ENCODE measurements around the gene RIBC1.
"Not testable (repeated sequence)": the region's sequence is repeated elsewhere in the genome, so short reads cannot be mapped to it uniquely, and the experiment has no call there.

Gene RIBC1

DNA sequence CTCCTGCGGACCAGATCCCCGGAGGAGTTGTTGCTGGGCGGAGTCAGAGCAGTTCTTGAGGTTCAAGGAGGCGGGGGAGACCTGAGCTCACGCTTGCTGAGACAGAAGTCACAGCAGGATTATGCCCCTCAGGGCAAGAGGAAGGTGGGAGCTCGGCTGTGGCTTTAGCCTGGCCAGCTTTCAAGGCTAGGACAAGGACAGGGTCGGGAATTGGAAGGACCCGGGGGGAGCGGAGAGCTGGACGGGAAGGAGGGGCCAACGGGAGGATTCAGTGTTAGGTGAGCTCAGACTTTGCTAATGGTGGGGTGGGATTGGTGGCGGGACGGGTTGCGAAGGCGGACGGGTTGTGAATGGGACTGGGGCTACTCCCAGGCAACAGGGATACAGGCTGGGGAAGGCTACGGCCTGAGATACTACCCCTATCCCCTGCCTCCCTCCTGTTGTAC lies at the start of gene RIBC1:
RIBC1 (plus strand) TSS at position 13 of the 446 bp plus-strand sequence. CDS start 3,404 bp downstream, outside the sequence.
- DNase-seq (ENCODE audit: low read depth in 2 of 2) = no peak

DNA sequence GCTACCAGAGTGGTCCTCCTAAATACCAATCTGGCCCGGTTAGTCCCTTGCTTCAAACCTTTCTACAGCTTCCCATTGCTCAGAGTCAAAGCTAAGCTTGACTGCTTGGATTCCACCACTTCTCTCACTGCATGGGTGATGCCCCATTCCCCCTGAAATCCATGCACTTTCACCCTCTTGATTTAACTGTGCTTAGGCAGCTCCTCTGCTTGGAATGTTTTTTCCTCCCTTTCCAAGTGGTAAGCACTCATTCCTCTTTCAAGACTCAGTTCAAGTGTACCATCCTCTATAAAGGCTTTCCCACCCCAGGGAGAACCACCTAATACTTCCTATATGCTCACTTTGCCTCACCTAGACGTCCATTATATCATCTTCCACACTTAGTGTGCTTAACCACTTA lies 49.4 kb upstream of the RIBC1 start:
- DNase-seq (ENCODE audit: low read depth in 2 of 2) = no peak

DNA sequence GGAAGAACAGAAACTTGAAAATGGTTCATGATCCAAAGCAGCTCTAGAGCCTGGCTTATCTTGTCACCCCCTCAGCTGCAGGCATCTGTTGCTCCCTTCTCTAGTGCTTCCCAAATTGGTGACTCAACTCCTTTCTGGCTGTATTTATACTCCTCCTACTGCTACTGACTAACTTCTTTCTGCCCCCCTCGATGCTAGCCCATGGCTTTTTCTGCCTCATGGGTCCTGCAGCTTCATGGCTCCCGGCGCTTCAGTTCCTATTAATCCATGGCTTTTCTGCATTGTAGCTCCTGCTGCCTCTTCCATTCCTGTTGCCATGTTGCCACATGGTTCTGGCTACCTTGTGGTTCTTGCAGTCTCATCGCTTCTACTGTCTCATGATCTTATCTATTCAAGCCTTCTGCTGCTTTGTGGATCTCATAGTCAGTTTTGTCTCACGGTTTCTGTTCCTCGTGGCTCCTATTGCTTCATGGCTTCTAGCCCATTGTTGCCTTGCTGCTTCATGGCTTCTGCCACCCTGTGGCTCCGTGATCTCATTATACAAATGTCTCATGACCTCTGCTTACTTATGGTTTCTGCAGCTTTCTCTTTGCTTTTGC lies 48.4 kb upstream of the RIBC1 start:
- no peak for DNase-seq (ENCODE audit: low read depth in 2 of 2)

DNA sequence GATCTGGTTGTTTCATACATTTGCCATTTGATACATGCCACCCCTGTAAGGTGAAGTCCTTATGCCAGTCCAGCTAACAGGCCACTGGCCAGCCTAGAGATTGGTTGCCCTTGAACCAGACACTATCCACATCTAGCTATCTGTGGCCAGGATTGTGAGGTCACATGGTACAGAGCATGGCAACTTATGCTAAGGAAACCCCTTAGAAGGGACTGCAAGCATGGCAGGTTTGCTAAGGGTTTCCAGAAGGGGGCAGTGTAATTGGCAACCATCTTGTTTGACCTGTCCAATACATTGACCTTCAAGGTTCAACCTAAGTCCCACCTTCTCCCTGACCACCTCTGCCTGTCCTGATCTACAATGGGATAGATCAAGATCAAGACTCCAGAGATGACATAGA lies 47.8 kb upstream of the RIBC1 start:
- no peak for DNase-seq (ENCODE audit: low read depth in 2 of 2)

DNA sequence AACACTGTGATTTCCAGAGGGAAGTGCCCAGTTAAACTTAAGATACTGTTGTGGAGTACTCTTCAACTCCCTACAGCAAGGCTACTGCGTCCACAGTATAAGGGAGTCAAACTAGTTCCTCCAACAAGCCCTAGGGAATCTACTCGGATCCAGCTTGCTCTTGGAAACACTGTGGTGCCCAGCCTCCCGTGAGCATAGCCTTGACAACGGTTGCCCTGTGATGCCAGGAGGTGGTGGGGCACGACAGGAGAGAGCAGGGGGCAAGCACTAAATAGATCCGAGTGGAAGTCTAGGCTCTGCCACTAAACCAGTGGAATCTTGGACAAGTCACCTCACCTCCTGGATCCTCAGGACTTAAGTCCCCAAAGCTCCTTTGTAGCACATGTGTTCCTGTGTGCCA lies 45.8 kb upstream of the RIBC1 start:
- DNase-seq (ENCODE audit: low read depth in 2 of 2) = no peak

DNA sequence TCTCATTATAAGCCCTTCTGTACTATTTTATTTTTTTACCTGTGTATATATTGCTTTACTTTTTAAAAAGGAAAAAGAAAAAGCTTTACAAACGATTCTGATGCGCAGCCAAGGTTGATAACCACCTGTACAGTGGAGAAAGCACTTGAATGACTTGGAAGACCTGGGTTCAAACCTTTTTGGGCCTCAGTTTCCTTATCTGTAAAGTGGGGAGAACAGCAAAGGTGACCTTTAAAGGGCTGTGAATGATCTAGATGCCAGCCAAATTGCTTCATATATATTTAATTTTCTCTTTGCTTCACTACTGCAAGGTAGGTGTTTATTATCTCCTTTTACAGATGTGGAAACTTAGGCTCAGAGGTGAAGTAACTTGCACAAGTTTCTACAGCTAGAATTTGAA lies 45.2 kb upstream of the RIBC1 start:
- DNase-seq (ENCODE audit: low read depth in 2 of 2) = no peak

DNA sequence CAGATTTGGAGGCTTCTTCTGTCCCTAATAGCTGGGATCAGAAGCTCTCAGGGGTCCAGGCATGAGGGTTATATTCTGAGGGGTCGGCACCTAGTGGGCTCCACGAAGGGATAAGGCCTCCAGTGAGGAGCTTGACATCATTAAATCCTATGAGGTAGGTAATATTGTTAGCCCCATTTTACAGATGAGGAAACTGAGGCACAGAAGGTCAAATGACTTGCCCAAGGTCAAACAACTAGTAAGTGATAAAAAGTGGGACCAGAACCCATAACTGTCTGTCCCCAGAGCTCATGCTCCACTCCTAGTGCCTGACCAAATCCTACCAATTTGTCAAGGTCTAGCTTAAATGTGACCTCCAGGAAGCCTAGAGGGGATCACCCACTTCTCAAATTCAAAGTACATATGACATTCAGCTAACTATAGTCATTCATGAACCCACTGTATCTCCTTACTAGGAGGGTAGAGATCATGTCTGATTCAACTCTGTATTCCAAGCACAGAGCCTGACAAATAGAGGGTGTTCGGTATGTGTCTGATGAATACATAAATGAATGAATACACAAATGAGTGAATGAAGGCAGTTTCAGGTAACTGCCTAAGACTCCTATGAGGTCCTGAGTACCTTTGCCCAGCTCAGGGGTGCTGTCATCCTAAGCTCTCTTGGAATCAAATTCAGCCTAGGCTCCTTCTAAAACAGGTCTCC lies 43.5 kb upstream of the RIBC1 start:
- DNase-seq (ENCODE audit: low read depth in 2 of 2) = no peak

DNA sequence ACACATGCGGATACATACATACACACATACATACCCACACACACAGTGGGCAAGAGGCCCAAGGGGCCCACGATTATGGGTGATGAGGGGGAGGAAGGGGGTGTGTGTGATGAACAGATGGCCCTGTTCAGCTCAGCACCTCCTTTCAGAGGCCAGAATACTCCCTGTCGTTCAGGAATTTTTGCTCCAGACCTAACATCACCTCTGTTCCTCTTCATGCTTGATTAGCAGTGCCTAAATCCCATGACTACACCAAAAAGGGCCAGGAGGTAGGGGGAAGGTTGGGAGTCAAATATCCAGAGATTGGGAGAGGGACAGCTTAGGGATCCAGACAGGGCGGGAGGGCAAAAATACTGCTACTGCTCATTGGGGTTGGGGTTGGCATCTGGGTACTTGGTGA lies 42.9 kb upstream of the RIBC1 start:
- no peak for DNase-seq (ENCODE audit: low read depth in 2 of 2)

DNA sequence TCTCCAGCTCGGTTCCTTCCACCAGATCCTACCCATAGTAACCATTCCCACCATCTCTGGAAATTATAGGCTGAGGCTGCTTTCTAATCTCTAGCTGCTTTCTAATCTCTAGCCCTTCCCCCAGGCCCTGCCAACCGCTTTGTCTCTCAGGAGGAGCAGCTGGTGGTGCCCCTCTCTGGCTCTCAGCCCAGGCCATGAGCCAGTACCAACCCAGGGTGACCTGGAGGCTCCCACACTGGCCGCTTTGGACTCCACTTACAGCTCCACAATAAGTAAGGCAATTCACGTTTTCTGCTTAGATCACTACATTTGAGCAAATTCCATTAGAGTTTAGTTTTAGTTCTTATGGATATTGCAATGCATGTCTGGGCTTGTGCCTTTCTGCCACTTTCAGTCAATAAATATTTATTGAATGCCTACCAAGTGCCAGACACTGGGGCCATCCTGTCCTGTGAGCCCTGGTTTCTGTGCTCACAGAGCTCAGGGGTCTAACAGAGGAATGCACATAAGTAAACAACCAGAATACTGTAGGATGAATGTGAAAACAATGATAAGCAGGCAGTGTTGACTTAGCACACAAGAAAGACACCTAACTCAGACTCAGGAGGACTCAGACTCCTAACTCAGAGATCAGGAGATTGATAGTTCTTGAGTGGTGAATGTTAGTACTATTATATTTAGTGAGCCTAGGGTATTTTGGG lies 39.1 kb upstream of the RIBC1 start:
- no peak for DNase-seq (ENCODE audit: low read depth in 2 of 2)

DNA sequence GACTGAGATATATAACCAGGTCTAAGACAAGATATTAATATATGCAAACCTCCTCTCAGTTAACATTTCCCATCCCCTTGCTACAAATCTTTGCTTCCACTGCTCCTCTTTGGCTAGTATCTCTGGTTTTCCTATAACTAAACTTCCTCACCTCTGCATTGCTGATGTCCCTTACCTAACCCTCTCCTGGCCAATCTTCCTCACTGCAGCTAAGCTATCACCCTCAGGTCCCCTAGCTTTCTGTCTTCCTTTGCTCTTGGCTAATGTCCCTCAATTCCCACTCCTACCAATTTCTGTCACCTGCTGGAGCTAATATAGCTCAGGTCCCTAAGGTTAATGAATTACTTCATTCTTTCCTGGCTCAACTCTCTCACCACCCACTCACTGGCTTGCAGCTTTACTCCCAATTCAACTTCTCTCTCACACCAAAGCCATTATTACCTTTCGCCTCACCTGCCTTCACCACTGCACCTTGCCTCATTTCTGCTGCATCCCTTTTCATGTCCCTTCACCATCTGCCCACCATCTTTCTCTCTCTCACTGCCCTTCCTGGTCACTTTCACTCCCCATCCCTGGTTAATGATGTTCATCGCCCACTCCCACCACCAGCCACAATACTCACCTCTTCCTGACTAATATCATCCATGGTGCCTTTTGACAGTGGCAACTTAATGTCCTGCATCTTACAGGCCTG lies 26.9 kb upstream of the RIBC1 start:
- no peak for DNase-seq (ENCODE audit: low read depth in 2 of 2)

DNA sequence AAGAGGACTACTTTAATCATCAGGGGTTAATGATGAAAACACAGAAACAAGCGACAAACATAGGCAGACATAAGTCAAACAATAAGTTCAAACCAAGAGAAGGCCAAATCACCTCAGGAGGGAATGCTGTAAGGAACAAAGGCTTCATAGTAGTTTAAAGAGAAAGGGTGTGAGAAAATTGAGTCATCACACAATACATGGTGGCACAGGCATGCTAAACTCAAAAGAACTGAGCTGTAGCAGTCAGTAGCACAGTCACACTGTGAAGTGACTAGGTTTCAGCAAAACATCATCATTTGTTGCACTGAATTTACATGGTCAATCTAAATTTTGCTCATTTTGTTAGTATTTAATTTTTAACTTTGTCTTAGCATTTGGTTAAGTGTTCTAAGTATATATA lies 24.5 kb upstream of the RIBC1 start:
- no peak for DNase-seq (ENCODE audit: low read depth in 2 of 2)

DNA sequence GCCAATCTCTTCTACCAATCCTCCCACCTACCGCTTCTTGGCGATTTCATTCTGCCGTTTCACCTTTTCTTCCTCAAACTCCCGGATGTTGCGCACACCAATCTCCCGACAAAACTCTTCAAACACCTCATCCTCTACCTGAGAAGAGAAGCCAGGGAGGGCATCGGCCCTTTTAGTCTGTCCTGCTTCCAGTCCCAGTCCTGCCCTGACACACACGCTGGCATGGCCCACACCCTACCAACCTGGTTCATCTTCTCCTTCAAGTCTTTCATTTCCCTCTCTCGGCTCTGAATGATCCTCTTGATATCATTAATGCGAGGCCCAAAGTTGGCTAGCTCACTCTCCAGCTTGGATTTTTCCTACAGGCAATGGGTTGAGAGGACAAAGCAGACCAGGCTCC lies 19.1 kb upstream of the RIBC1 start:
- no peak for DNase-seq (ENCODE audit: low read depth in 2 of 2)

DNA sequence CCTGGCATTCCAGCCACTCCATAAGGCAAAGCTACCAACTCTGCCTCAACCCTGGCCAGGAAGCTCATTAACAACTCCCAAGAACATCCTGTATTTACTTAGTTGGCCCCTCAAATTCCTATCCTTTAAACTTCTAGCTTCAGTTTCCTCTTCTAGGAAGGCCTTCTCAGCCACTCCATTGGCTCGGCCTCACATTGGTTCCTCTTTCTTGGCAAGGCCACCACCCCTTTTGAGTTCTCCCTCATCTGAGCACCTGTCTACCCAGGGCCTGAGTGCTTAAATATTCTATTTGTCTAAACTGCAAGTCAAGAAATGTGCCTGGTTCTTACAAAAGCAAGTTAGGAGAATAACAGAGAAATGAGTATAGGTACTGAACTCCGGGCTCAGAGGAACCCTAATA lies 10.2 kb upstream of the RIBC1 start:
- no peak for DNase-seq (ENCODE audit: low read depth in 2 of 2)

DNA sequence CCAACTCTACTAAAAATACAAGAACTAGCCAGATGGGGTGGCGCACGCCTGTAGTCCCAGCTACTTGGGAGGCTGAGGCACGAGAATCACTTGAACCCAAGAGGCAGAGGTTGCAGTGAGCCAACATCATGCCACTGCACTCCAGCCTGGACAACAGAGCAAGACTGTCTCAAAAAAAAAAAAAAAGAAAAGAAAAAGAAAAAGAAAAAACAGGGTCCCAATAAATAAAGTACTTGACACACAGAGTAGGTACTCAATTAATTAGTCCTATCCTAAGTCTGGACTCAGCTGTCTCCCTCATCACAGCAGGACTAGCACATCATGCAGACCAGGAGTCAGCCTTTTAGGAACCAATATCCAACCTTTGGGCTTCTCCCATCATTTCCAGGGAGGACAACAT lies 2.3 kb upstream of the RIBC1 start:
- DNase-seq (ENCODE audit: low read depth in 2 of 2) = not testable (repeated sequence)

DNA sequence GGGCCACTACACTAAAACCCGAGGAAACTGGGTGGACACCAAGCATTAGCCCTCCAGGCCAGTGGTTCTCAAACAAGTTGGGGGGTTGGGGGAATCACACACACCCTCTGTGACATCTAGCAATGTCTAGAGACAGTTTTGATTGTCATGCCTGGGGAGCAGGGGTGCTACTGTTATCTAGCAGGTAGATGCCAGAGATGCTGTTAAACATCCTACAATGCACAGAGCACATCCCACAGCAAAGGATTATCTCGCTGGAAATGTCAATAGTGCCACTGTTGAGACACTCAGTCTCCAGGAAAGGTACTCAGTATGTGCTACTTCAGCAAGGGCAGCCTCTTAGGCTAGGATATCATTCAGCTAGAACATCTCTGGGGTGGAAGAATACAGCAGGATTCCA lies 1.5 kb upstream of the RIBC1 start:
- DNase-seq (ENCODE audit: low read depth in 2 of 2) = no peak

DNA sequence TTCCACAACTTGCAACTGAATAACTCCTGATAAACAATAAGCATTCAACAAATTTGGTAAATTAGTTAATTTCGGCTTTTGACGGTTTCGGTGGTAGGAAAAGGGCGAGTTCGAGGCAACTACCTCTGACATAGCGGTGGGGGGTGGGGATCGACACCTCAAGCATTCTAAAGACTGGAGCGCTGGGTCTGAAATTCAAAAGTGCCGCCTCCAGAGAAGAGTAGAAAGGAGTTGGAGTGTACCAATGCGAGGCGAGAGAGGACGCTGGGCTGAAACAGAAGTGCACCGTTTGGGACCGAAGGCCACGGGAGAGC lies 944 bp upstream of the RIBC1 start:
- DNase-seq (ENCODE audit: low read depth in 2 of 2) = no peak

DNA sequence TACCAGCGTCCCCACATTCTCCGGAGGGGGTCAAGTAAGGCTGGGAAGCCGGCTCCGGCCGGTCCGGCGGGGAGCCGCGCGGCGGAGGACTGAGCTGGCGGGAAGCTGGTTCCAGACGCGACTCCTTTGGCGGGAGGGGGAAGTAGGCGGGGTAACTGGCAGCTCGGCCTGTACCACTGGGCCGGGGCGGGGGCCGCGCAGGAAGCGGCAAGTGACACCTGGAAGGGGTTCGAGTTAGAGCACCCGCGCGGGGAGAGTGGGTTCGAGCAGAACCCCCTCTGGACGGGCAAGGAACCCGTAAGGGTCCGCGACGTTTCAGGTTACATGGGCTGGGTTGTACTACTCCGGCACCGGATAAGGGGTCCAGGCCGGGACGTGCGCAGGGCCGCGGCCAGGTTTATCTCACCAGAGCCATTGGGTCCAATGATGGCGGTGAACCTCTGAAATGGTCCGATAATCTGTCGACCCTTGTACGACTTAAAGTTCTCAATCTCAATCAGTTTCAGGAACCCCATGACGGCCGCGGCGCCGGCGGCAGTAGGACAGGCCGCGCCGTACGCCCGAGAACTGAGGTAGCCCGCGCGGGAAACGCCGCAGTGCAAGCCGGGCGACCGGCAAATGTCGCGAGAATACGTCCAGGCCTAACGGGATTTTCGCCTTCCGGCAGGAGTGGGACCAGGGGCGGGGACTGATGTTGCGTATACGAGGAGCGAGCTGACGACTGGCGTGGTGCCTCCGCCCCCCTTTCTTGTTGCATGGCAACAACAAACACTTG lies 400 bp upstream of the RIBC1 start, which contains the start of gene SMC1A:
SMC1A (minus strand) TSS at position 569 of the 775 bp plus-strand sequence; CDS start at position 515, 54 bp downstream.
- DNase-seq (ENCODE audit: low read depth in 2 of 2) = peak; percentile 85 to 86

DNA sequence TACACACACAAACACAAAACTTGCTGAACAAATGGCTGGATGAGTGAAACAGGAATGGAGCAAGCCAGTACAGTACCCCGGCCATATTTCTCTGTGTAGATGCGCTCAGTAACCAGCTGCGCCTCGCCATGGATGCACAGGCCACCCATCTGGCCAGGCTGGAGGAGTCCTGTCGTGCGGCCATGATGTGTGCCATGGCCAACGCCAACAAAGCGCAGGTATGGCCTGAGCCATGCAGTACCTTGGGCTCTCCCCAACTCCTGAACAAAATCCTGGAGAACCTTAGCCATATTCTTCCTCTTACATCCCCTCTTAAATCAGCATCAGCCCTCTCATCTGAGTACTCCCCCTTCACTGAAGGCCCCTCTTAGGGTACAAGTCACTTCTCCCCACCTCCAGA lies 7.1 kb downstream of the RIBC1 start:
- no peak for DNase-seq (ENCODE audit: low read depth in 2 of 2)

DNA sequence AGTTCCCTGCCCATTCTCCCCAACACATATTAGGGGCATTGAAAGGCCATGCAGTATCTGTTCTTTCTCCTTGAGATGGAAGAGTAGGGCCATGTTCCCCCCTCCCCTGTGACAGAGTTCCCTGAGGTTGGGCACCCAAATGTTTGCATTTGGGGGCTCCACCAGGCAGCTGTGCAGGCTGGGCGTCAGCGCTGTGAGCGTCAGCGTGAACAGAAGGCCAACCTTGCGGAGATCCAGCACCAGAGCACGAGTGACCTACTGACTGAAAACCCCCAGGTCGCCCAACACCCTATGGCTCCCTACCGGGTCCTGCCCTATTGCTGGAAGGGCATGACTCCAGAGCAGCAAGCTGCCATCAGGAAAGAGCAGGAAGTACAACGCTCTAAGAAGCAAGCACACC lies 7.6 kb downstream of the RIBC1 start:
- DNase-seq (ENCODE audit: low read depth in 2 of 2) = no peak

DNA sequence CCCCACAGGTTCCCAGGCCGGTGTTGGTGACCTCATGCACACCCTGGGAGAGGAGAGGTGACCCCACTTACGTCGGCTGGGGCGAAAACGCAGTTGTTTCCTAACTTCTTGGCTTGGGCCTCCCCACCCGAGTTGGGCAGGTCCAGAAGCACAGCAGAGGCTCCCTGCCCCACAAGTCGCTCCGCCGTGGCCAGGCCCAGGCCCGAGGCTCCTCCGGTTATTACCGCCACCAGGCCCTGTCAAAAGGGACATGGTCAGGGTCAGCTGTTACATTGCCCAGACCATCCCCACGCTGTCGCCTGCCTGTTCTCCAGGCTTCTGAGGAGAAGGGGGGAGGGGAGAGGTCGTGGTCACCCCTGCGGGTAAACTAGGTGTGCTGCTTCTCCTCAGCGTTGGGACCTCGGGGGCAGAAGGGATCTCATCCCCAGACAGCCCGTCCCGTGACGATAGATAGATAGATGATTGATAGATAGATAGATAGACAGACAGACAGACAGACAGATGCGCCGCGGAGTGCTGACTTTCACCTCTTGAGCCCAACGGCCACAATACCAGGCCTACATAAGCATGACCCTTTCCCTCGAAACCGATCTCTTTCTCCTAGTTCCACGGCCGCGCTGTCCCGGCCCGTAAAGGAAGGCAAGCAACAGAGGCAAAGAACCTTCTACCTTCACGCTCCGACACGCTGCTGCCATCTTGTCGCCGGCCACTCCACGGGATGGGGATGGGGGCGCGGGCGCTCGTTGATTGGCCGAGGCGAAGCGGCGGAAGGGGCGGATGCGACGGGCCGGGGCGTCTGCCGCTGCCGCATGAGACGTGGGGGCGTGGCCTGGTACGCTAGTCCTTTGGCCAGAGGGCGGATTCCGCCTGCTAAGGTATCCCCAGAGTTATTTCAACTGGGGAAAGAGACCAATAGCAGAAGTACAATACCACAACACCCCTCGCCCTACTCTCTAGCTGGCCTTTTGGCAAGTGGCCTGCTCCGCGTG lies 11.3 kb downstream of the RIBC1 start, which contains the start of gene HSD17B10:
HSD17B10 (minus strand) TSS at position 720 of the 989 bp plus-strand sequence; CDS start at position 695, 25 bp downstream.
- DNase-seq (ENCODE audit: low read depth in 2 of 2) = peak in 1 of 2 experiments; percentile 28

Data from fibroblast of skin of left biceps (primary cell).